ENCODE data around the gene WDR83. TPM values are rescaled to one million over a fixed set of nuclear protein-coding genes. Genes with fewer than 3 reads are reported as not detected.

WDR83 gene
- total and polyA plus RNA-seq, 2 of the 8 experiments (the other 6 are each of a cell fraction or from before 2014, with no cell fraction given), result 12.6 to 15.3 TPM

DNA sequence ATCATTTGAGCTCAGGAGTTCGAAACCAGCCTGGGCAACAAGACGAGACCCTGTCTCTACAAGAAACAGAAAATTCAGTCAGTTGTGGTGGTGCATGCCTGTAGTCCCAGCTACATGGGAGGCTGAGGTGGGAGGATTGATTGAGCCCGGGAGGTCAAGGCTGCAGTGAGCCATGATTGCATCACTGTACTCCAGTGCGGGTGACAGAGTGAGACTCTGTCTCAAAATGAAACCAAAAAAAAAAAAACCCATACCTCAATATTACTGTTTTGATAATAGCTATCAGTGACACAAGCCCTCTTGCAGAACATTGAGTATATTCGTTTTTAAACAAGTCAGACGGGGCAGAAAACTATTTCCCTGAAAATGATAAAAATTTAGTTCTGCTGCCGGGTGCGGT lies 39.6 kb upstream of the WDR83 start:
- CTCF ChIA-PET (ENCODE audit: partially characterized antibody), result interaction anchor here (0.9 kb wide), 1 partner anchor 13 kb away, joined by 3 read pairs; no protein-coding TSS in a partner anchor
- FAIRE-seq (no peak), DNase-seq (ENCODE audit: low read depth in 1 of 2, low spot score in 2 of 2) (no peak)
- no peak overlapping the region for H2AK5ac ChIP-seq (ENCODE audit: low read depth, low read length)
- H3K4ac ChIP-seq (replicated peaks; ENCODE audit: insufficient read length, low read depth, low read length), result no peak overlapping the region
- H2BK20ac ChIP-seq (ENCODE audit: low read length), result no peak overlapping the region
- no peak overlapping the region for H3K27ac ChIP-seq (ENCODE audit: low read depth, low read length)
- no peak overlapping the region for H2BK12ac ChIP-seq (ENCODE audit: low read depth, low read length)
- no peak overlapping the region for H3K4me2 ChIP-seq (ENCODE audit: insufficient read depth in 1 of 2, low read depth in 2 of 2, low read length in 2 of 2)
- H4K91ac ChIP-seq (replicated peaks; ENCODE audit: insufficient read length, low read length), result no peak overlapping the region
- H3K27me3 ChIP-seq (replicated peaks in 1 of 4; ENCODE audit: control insufficient read depth in 3 of 4, extremely low read depth in 1 of 4, insufficient read depth in 3 of 4, low read length in 3 of 4), result no peaks in the 10 kb centered on the region
- no peak overlapping the region; the same call in 1 of the 2 replicates for H4K8ac ChIP-seq (ENCODE audit: extremely low read depth, insufficient read depth, low read length)
- no peak overlapping the region for H3K23ac ChIP-seq (ENCODE audit: insufficient read length)
- POLR2A ChIA-PET (ENCODE audit: partially characterized antibody), result interaction anchor here (1.1 to 1.2 kb wide), 2 partner anchors 9 to 16 kb away, joined by 3 to 4 read pairs; partner anchors contain the start of genes ZNF490 and ZNF791
- H3K4me3 ChIP-seq (ENCODE audit: extremely low read depth in 1 of 4, insufficient read depth in 2 of 4, low read depth in 3 of 4, low read length in 4 of 4), result no peak overlapping the region
- no peak overlapping the region for H3K9ac ChIP-seq (replicated peaks in 1 of 4; ENCODE audit: extremely low read depth in 1 of 4, low read depth in 3 of 4, low read length in 3 of 4)
- peaks cover 34 to 39% of the 10 kb centered on the region in 2 experiments for H3K9me3 ChIP-seq (ENCODE audit: insufficient read depth in 2 of 2, low read depth in 1 of 2, low read length in 1 of 2)
- no peaks in the 10 kb centered on the region for H4K20me1 ChIP-seq (replicated peaks in 1 of 2; ENCODE audit: control insufficient read depth in 1 of 2, insufficient read depth in 2 of 2, low read length in 2 of 2)
- H4K5ac ChIP-seq (ENCODE audit: insufficient read length, low read depth, low read length), result no peak overlapping the region
- H3K36me3 ChIP-seq (ENCODE audit: control insufficient read depth in 2 of 4, insufficient read depth in 4 of 4, low read length in 3 of 4), result peaks cover 9 to 74% (median 52%) of the 10 kb centered on the region in 4 experiments
- no peaks in the 10 kb centered on the region for H3K79me1 ChIP-seq (ENCODE audit: low read depth, low read length)
- no peaks in the 10 kb centered on the region for H3K4me1 ChIP-seq (replicated peaks in 1 of 4; ENCODE audit: control insufficient read depth in 3 of 4, insufficient read depth in 4 of 4, low read length in 3 of 4)
- no peak overlapping the region for H3K14ac ChIP-seq (ENCODE audit: insufficient read length)
- no peak overlapping the region for H2BK5ac ChIP-seq (ENCODE audit: low read depth, low read length)
- H3K18ac ChIP-seq (ENCODE audit: extremely low read depth, low read length), result no peak overlapping the region
- no peak overlapping the region for H2BK15ac ChIP-seq (ENCODE audit: low read length)
- no peaks in the 10 kb centered on the region for H3K23me2 ChIP-seq (ENCODE audit: low read depth, low read length)
- peaks cover 0 to 5% of the 10 kb centered on the region in 2 experiments; a peak in 1 of 4 replicates for H3K79me2 ChIP-seq (ENCODE audit: control insufficient read depth in 1 of 2, insufficient read depth in 2 of 2, low read length in 2 of 2)
- H2BK120ac ChIP-seq (replicated peaks; ENCODE audit: low read depth, low read length), result no peak overlapping the region
- H2AFZ ChIP-seq (ENCODE audit: low read length), result no peak overlapping the region
- WGBS, 2 experiments (ENCODE audit: extremely low coverage in 1 of 2, insufficient coverage in 1 of 2, insufficient read length in 1 of 2, insufficient replicate concordance in 2 of 2, low coverage in 1 of 2, low lambda C conversion rate in 2 of 2, missing lambda C conversion rate in 1 of 2), result 81% methylated on average over 8 of the region's 8 CpGs; no CpG with 5 or more reads in 1 of the 2 experiments
- no peak overlapping the region for H3K56ac ChIP-seq (replicated peaks; ENCODE audit: insufficient read length, low read depth, low read length)
- TF ChIP-seq EZH2 (IDR thresholded peaks at IDR 0.05; ENCODE audit: low read depth, low read length, severe bottlenecking), result no peak
- TF ChIP-seq ASH2L (IDR thresholded peaks at IDR 0.05; ENCODE audit: low read length), result no peak
- no peak for TF ChIP-seq JUND (IDR thresholded peaks at IDR 0.05; ENCODE audit: low read length)
- no peak for TF ChIP-seq BRCA1 (IDR thresholded peaks at IDR 0.05; ENCODE audit: low read depth, low read length)
- TF ChIP-seq SIRT6 (IDR thresholded peaks at IDR 0.05; ENCODE audit: low read length), result no peak
- TF ChIP-seq TAF1 (IDR thresholded peaks at IDR 0.05; ENCODE audit: low read depth, low read length), result no peak
- TF ChIP-seq RAD21 (IDR thresholded peaks at IDR 0.05 in 1 of 2, conservative IDR thresholded peaks at IDR 0.05 in 1 of 2; ENCODE audit: low read depth in 2 of 2, low read length in 2 of 2), result no peak

All from H1 (cell line).